KMS-11 (cell line): ENCODE results near the gene FCRLB.
"Not testable (repeated sequence)": the region's sequence is repeated elsewhere in the genome, so short reads cannot be mapped to it uniquely, and the experiment has no call there.

Source experiments
- H2AFZ ChIP-seq: fragments of 200-600 bp; sonication (generic); 2 replicates; pipeline ENCODE4 v1.6.1; 2016; ENCODE audit warnings: antibody characterized with exemption, mixed run types, low read depth
- H3K27ac ChIP-seq: fragments of 200-600 bp; sonication (generic); 2 replicates; pipeline ENCODE4 v1.6.1; 2016; ENCODE audit warnings: mild to moderate bottlenecking, mixed run types
- H3K27me3 ChIP-seq: fragments of 200-600 bp; sonication (generic); 2 replicates; pipeline ENCODE4 v1.6.1; 2017; ENCODE audit warnings: mild to moderate bottlenecking, low read depth, mixed run types, moderate library complexity; ENCODE audit not compliant: insufficient read depth
- H3K36me3 ChIP-seq: fragments of 200-600 bp; sonication (generic); 2 replicates; pipeline ENCODE4 v1.6.1; 2017; ENCODE audit warnings: mild to moderate bottlenecking, mixed run types; ENCODE audit not compliant: insufficient read depth
- H3K4me1 ChIP-seq: fragments of 200-600 bp; sonication (generic); 2 replicates; pipeline ENCODE4 v1.6.1; 2016; ENCODE audit warnings: mild to moderate bottlenecking, low read depth, mixed run types; ENCODE audit not compliant: poor library complexity, severe bottlenecking
- H3K4me2 ChIP-seq: fragments of 200-600 bp; sonication (generic); 2 replicates; pipeline ENCODE4 v1.7.0; 2016; ENCODE audit warnings: mild to moderate bottlenecking, mixed run types
- H3K4me3 ChIP-seq: fragments of 200-600 bp; sonication (generic); IDR thresholded peaks from 2 replicates; pipeline ENCODE4 v1.6.1; 2017; ENCODE audit warnings: low read depth, low read length, mixed read lengths; ENCODE audit not compliant: insufficient read depth
- H3K79me2 ChIP-seq: fragments of 200-600 bp; sonication (generic); 2 replicates; pipeline ENCODE4 v1.6.1; 2016; ENCODE audit warnings: low read depth, mixed run types; ENCODE audit not compliant: insufficient read depth
- H3K9ac ChIP-seq: fragments of 200-600 bp; sonication (generic); 2 replicates; pipeline ENCODE4 v1.6.1; 2016; ENCODE audit warnings: mild to moderate bottlenecking, mixed run types
- H4K20me1 ChIP-seq: fragments of 200-600 bp; sonication (generic); 2 replicates; pipeline ENCODE4 v1.6.1; 2016; ENCODE audit warnings: mild to moderate bottlenecking, mixed run types; ENCODE audit not compliant: insufficient read depth
- CTCF ChIP-seq: fragments of 200-600 bp; sonication (generic); conservative IDR thresholded peaks from 2 replicates; pipeline ENCODE4 v1.6.1; 2017; ENCODE audit warnings: low read depth, mild to moderate bottlenecking, antibody characterized with exemption, low read length, moderate library complexity, mixed read lengths

The FCRLB gene

DNA sequence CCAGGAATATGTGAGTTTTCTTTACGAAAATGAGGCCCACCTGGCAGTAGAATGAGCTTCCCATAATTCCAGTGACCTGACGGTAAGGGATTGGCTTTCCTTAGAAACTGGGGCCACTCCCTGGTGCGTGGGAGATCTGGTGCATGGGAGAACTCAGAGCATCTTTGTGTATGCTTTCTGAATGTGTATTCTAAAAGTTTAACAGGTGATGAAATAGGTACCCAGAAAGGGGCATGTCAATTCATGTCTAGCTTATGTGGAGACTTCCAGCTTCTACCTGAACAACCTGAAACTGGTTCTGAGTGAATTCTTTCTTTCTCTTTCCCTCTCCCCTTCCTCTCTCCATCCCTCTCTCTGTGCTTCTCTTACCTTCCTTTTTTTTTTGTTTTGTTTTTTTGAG lies 29.5 kb upstream of the FCRLB start:
- no peak overlapping the region for H2AFZ ChIP-seq
- no peaks in the 10 kb centered on the region for H4K20me1 ChIP-seq
- H3K4me1 ChIP-seq = no peaks in the 10 kb centered on the region
- no peak overlapping the region for H3K4me3 ChIP-seq
- no peaks in the 10 kb centered on the region for H3K36me3 ChIP-seq
- no peaks in the 10 kb centered on the region for H3K79me2 ChIP-seq
- no peak overlapping the region for H3K27ac ChIP-seq
- no peak overlapping the region for H3K4me2 ChIP-seq
- no peak for TF ChIP-seq CTCF
- no peaks in the 10 kb centered on the region for H3K27me3 ChIP-seq
- H3K9ac ChIP-seq = no peak overlapping the region

DNA sequence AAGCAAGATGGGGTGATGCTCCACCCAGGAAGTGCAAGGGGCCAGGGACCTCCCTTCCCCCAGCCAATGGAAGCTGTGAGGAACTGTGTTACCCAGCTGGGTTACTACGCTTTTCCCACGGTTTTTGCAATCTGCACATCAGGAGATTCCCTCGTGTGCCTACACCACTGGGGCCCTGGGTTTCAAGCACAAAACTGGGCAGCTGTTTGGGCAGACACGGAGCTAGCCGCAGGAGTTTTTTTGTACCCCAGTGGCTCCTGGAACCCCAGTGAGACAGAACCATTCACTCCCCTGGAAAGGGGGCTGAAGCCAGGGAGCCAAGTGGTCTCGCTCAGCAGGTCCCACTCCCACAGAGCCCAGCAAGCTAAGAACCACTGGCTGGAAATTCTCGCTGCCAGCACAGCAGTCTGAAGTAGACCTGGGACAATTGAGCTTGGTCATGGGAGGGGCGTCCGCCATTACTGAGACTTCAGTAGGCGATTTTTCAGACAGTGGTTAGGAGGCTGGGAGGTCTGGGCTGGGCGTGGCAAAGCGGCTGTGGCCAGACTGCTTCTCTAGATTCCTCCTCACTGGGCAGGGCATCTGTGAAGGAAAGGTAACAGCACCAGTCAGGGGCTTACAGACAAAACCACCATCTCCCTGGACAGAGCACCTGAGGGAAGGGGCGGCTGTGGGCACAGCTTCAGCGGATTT lies 28.2 kb upstream of the FCRLB start:
- H2AFZ ChIP-seq, H3K4me2 ChIP-seq: not testable (repeated sequence)

DNA sequence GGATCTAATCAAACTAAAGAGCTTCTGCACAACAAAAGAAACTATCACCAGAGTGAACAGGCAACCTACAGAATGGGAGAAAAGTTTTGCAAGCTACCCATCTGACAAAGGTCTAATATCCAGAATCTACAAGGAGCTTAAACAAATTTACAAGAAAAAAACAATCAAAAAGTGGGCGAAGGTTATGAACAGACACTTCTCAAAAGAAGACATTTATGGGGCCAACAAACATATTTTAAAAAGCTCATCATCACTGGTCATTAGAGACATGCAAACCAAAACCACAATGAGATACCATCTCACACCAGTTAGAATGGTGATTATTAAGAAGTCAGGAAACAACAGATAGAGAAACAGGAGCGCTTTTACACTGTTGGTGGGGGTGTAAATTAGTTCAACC lies 23.0 kb upstream of the FCRLB start:
- not testable (repeated sequence) for H3K4me1 ChIP-seq, H4K20me1 ChIP-seq, H3K36me3 ChIP-seq, H3K27me3 ChIP-seq, H3K4me3 ChIP-seq, H2AFZ ChIP-seq, H3K9ac ChIP-seq, H3K79me2 ChIP-seq, H3K4me2 ChIP-seq, H3K27ac ChIP-seq

More for the DNA sequence above, 28.2 kb upstream of the FCRLB start:
- H4K20me1 ChIP-seq, H3K36me3 ChIP-seq, H3K27me3 ChIP-seq, H3K4me3 ChIP-seq, H3K79me2 ChIP-seq, H3K9ac ChIP-seq, H3K4me1 ChIP-seq, H3K27ac ChIP-seq: not testable (repeated sequence)

- H3K27ac ChIP-seq = no peak overlapping the region
- H3K36me3 ChIP-seq = no peaks in the 10 kb centered on the region
- H3K4me3 ChIP-seq = no peak overlapping the region
These were observed 19.1 kb upstream of the FCRLB start for GRCh38 chr1:161702250-161702649.

DNA sequence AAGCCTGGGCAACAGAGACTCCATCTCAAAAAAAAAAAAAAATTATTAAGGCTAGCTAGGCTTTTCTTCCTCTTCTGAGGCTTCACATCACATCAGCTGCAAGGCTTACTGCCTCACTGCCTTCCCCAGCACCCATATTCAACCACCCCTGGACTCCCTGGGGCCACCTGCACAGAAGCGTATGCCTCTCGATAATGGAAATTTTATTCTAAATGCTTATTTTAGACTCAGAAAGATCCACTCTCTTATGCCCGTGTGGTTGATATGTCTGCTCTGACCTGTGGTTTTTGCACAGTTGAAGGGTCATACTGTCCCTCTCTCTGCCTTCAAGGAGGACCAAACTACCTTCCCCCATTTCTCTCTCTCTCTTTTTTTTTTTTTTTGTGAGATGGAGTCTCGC lies 15.8 kb upstream of the FCRLB start:
- Histone ChIP-seq H2AFZ (no peak overlapping the region), H3K79me2 (no peaks in the 10 kb centered on the region), H3K4me3 (no peak overlapping the region), H3K4me2 (no peak overlapping the region), H3K27me3 (no peaks in the 10 kb centered on the region), H4K20me1 (no peaks in the 10 kb centered on the region), H3K4me1 (peaks cover 8% of the 10 kb centered on the region), H3K36me3 (no peaks in the 10 kb centered on the region), H3K9ac (no peak overlapping the region), H3K27ac (no peak overlapping the region)
- no peak for TF ChIP-seq CTCF

More at GRCh38 chr1:161702250-161702649, 19.1 kb upstream of the FCRLB start:
- H3K9ac ChIP-seq = no peak overlapping the region
- H2AFZ ChIP-seq = no peak overlapping the region
- no peaks in the 10 kb centered on the region for H3K79me2 ChIP-seq
- H3K4me1 ChIP-seq = peaks cover 6% of the 10 kb centered on the region
- no peaks in the 10 kb centered on the region for H3K27me3 ChIP-seq
- H4K20me1 ChIP-seq = no peaks in the 10 kb centered on the region
- no peak for TF ChIP-seq CTCF
- no peak overlapping the region for H3K4me2 ChIP-seq
